AG04450 (cell line): ENCODE measurements around the gene PRKAR2B. TPM values are rescaled to one million over a fixed set of nuclear protein-coding genes. Genes with fewer than 3 reads are reported as not detected.
A peak's percentile ranks its signal among the peaks of the same experiment; 100 is the strongest.

Source experiments
- CTCF ChIA-PET: fragments of 300-600, 350-600 bp; formaldehyde crosslinking; extraction: SDS; loops from one replicate; lab custom pipeline; 2022; ENCODE audit warnings: antibody characterized with exemption, inconsistent platforms; lab: Charles Lee
- POLR2A ChIA-PET: fragments of 350-600 bp; formaldehyde crosslinking; extraction: SDS; loops from one replicate; lab custom pipeline; 2021; ENCODE audit warnings: antibody characterized with exemption, inconsistent platforms; lab: Yijun Ruan, JAX
- DNase-seq: peaks from one replicate; pipeline ENCODE4 v3.0.0-alpha.2; 2011; ENCODE audit warnings: low read depth, low spot score
- H3K27ac ChIP-seq: one replicate; pipeline ENCODE4 v1.5.1; 2012; ENCODE audit warnings: low read depth, low read length, control low read depth
- H3K27me3 ChIP-seq: one replicate; pipeline ENCODE4 v1.6.0; 2012; ENCODE audit warnings: low read length; ENCODE audit not compliant: control insufficient read depth, insufficient read depth
- H3K4me3 ChIP-seq: 2 replicates; pipeline ENCODE4 v1.5.1; 2011; ENCODE audit warnings: mild to moderate bottlenecking, low read depth, low read length, control low read depth
- H3K9me3 ChIP-seq: 2 replicates; pipeline ENCODE4 v1.5.1; 2012; ENCODE audit warnings: low read length; ENCODE audit not compliant: control insufficient read depth, insufficient read depth
- polyA plus RNA-seq: library from polyadenylated mRNA; depleted of rRNA; stranded (reverse); fragments of >200 nt; gene quantifications from 2 replicates; pipeline ENCODE4 v1.2.3, GENCODE V29; 2011
- TF ChIP-seq, protein P1 (sequence below): IDR thresholded peaks from 2 replicates; pipeline ENCODE4 v1.5.1; 2011; ENCODE audit warnings: low read depth, low read length, control low read depth, inconsistent platforms

Gene PRKAR2B
- polyA plus RNA-seq, 1 experiment, result 13.0 TPM

DNA sequence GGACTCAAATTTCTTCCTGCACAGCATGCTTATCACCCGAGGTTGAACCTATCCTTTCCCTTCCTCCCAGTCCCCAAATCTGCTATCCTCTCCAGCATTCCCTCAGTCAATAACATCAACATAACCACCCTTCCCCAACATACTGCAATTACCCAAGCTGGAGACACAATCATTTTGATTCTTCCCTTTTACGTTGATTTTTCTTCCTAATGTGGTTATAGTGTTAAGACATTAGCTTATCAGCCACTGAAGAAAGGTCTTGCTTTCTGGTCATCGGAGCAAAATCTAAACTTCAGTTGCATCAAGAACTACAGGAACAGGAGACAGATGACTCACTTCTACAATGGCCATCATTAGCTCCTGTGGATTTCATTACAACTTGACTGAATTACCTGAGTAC lies 120.8 kb downstream of the PRKAR2B start:
- Histone ChIP-seq H3K9me3 (no peaks in the 10 kb centered on the region), H3K4me3 (no peak overlapping the region), H3K27me3 (no peaks in the 10 kb centered on the region), H3K27ac (no peak overlapping the region)
- TF ChIP-seq, protein P1, sequence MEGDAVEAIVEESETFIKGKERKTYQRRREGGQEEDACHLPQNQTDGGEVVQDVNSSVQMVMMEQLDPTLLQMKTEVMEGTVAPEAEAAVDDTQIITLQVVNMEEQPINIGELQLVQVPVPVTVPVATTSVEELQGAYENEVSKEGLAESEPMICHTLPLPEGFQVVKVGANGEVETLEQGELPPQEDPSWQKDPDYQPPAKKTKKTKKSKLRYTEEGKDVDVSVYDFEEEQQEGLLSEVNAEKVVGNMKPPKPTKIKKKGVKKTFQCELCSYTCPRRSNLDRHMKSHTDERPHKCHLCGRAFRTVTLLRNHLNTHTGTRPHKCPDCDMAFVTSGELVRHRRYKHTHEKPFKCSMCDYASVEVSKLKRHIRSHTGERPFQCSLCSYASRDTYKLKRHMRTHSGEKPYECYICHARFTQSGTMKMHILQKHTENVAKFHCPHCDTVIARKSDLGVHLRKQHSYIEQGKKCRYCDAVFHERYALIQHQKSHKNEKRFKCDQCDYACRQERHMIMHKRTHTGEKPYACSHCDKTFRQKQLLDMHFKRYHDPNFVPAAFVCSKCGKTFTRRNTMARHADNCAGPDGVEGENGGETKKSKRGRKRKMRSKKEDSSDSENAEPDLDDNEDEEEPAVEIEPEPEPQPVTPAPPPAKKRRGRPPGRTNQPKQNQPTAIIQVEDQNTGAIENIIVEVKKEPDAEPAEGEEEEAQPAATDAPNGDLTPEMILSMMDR, result no peak
- ChIA-PET POLR2A (no interaction called here), CTCF (interaction anchor here (0.5 to 3.9 kb wide), 4 partner anchors 13 to 226 kb away, joined by 3 to 26 read pairs (median 4); no protein-coding TSS in a partner anchor)
- no peak for DNase-seq

DNA sequence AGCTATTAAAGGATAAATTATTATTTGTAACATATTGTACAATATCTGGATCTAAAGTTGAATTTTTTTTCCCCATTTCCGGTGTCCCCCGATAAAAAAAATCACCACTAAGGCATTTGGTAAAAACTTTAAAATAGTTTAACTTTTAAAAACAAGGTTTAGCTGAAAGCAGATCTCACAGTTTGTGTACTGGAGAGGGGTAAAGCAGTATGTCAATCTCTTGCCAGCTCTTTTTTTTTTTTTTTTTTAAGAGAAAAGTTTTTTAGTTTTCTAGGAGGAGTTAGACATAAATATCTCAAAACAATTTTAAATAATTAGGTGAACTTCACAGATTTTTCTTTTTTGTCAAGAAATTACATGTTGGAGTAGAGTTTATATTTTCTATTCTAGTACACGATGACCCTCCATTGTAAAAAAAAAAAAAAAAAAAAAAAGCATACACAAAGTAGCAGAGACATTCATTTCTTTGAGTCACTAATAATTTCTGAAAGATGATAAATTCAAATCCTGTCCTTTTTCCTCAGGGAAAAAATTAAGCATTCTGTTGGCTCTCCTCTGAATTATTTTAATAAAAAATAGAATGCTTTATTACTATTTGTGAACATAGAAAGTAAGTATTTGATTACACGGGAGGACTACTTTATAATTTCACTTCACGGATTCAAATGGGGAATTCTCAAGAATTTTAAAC lies 122.4 kb downstream of the PRKAR2B start:
- Histone ChIP-seq H3K4me3 (peak overlapping the region; percentile 71), H3K9me3 (no peaks in the 10 kb centered on the region), H3K27ac (no peak overlapping the region), H3K27me3 (no peaks in the 10 kb centered on the region)
- no peak for DNase-seq
- CTCF ChIA-PET, result interaction anchor here (0.7 to 3.9 kb wide), 13 partner anchors 10 to 1342 kb away, joined by 3 to 26 read pairs (median 3); no protein-coding TSS in a partner anchor
- TF ChIP-seq, protein P1, result no peak
- POLR2A ChIA-PET, result interaction anchor here (0.5 to 3.6 kb wide), 2 partner anchors 18 to 48 kb away, joined by 5 to 29 read pairs; no protein-coding TSS in a partner anchor

DNA sequence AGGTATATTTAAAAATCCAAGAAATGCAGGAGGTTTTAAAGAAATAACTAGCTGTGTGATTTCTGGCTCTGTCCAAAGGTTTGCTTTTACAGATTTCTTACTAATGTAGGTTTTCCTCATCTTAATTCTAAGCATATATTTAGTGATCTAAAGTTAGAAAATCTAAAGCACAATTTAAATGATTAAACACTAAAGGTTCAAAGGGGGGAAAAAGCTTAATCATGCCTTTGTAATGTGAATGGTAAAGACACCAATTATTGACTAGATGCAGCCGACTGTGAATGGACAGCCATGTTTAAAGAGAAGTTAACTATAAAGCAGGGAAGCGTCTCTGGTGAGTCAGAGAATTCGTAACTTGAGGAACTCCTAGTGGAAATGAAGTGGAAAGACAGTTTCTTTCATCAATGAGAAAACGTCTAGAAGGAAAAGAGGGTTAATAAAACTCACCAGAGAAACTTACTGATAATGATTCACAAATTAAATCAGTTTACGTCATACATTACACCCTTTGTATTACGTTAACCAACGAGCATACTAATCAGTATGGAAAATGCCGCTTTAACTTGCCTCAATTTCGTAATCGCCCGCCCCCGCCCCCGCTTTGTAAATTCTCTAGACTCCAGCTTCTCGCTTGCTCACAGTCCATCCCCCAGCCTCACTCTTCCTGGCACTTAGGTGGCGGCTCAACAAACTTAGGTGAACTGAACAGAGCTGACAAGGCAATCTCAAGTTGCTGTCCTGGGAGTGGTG lies 123.2 kb downstream of the PRKAR2B start:
- no peaks in the 10 kb centered on the region for H3K9me3 ChIP-seq
- peak overlapping the region; percentile 71 for H3K4me3 ChIP-seq
- DNase-seq, result peak; percentile 61
- ChIA-PET POLR2A (interaction anchor here (0.6 to 3.6 kb wide), 11 partner anchors 12 to 883 kb away, joined by 3 to 44 read pairs (median 4); partner anchors contain the start of gene NAMPT), CTCF (interaction anchor here (0.6 to 3.9 kb wide), 18 partner anchors 11 to 1343 kb away, joined by 3 to 26 read pairs (median 4); no protein-coding TSS in a partner anchor)
- H3K27me3 ChIP-seq, result no peaks in the 10 kb centered on the region
- H3K27ac ChIP-seq, result peak overlapping the region; percentile 99
- TF ChIP-seq, protein P1, result peak; percentile 52

DNA sequence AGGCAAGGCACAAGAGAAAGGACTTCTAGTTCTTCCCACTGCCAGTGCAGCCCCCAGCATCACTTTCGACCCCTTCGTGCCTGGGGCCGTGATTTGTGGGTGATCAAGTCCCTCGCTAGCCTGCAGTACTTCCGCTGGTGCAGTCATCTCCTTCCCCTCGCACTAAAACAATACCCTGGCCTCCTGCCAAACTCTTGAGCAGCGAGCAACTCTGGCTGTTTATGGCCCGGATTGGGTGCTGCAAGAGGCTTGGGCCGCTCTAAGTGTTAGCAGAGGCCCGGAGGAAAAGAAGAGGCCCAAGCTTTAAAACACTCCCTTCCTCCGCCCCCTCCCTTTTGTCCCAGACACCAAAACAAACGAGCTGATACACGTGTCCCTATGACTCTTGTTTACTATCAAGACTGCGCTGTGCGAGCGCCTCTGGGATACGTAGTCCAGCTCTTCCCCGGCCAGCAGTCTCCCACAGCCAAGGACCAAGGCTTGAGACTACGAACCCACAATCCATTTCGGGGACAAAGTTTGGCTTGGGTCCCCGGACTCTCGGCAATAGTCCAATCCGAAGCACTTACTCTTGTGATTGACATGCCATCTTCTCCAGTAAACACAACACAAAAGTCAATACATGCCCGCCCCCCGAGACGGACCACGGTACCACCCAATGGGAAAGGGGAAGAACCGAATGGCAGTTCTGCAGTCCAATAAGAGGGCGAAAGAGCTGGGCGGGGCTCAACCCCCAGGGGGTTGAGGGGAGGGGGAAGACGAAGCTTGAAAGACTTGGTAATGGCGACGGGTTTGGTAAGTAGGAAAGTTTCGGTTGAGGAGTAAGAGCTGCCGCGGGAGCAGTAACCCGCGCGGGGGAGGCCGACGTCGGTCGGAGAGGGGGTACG lies 124.0 kb downstream of the PRKAR2B start, which contains the start of gene HBP1:
Gene HBP1 (plus strand): TSS at position 771 of the 887 bp plus-strand sequence. CDS start 10,891 bp downstream, outside the sequence.
- TF ChIP-seq, protein P1, result no peak
- ChIA-PET CTCF (interaction anchor here (0.6 to 3.9 kb wide), 16 partner anchors 12 to 831 kb away, joined by 3 to 26 read pairs (median 4); no protein-coding TSS in a partner anchor), POLR2A (interaction anchor here (0.6 to 3.6 kb wide), 20 partner anchors 10 to 884 kb away, joined by 3 to 44 read pairs (median 3); partner anchors contain the start of gene NAMPT)
- peak within 1 kb of the TSS; percentile 99 for H3K27ac ChIP-seq
- H3K9me3 ChIP-seq, result no peaks in the 10 kb centered on the region
- DNase-seq, result peak; percentile 100
- no peaks in the 10 kb centered on the region for H3K27me3 ChIP-seq
- peak within 1 kb of the TSS; percentile 83 for H3K4me3 ChIP-seq
